GM18858 (cell line): ENCODE results near the gene CCDC122.
"Not testable (repeated sequence)": the region's sequence is repeated elsewhere in the genome, so short reads cannot be mapped to it uniquely, and the experiment has no call there.

Source experiments
- ATAC-seq: cut with Tn5 transposase; IDR thresholded peaks from one replicate; pipeline ENCODE4 v1.9.1; 2021; ENCODE audit not compliant: unreplicated experiment

Gene CCDC122

DNA sequence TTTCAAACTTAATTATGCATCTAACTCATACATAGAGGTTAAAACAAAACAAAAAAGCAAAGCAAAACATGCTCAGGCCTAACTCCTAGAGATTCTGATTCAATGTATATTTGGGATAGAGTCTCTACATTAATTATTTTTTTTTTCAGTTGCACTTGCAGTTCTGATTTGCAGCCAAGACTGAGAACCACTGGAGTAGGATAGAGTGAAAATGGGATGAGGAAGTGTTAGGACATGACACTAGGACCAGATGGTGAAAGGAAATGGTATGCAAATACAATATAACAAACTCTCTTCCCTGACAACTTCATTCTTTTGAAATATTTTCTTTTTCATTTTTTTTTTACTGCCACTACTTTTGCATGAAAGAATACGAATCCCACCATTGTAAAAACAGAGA is 1.8 kb downstream of the CCDC122 start:
- ATAC-seq, result no peak

GRCh38 chr13:43877326-43877725 is 2.2 kb downstream of the CCDC122 start:
- no peak for ATAC-seq

DNA sequence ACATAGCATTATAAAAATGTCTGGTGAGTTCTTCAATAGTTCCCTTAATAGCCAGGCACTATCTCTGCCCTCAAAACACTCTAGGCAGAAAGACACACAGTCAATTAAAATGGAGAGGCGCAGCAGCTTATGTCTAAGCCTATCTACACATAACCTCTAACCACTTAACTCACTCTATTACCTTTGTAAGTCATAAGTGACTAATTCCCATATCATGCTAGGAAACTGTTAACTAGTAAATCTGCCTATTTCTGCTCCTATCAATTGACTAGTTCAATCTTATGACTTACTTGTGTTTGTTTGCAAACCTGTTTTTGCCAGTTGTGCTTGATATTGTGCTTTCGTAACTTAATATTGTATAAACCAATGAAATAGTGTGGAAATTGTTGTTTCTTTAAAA is 3.2 kb downstream of the CCDC122 start:
- no peak for ATAC-seq

DNA sequence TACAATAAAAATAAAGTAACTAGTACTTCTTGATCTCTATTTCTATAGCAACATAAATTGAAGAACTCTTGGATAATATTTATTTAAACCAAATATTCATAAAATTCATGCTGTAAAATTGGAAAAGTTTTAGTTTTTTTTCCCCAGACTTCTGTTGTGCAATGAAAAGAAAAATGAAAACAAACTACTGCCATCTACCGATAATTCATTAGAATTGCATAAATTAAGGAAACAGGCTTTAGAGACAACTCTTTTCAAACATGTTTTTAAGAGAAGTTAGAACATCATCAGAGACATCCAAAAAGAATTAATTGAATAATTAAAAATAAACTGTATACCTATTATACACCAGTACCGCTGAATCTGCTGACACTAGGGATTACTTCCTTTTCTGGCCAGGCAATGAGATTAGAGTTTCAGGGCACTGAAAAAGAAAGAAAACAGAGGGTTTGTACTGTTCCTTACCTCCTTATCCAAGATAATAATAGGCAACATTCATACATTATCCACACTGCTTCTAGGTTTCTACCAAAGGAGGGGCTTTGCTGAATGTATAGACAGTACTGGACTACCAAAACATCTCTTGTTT is 4.9 kb downstream of the CCDC122 start:
- ATAC-seq, result no peak

- ATAC-seq, result no peak
Measured at GRCh38 chr13:43872181-43872580, 7.4 kb downstream of the CCDC122 start.

DNA sequence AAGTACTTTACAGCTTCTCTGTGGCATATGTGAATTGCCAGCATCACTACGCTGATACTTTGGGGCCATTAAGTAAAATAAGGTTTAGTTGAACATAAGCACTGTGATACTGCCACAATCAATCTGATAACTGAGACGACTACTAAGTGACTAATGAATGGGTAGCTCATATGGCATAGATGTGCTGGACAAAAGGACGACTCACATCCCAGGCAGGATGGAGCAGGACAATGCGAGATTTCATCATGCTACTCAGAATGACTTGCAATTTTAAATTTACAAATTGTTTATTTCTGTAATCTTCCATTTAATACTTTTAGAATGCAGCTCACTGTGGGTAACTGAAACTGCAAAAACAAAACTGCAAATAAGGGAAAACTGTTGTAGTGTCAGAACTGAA is 13.6 kb downstream of the CCDC122 start:
- ATAC-seq, result no peak

GRCh38 chr13:43864921-43865320 is 14.6 kb downstream of the CCDC122 start:
- no peak for ATAC-seq

GRCh38 chr13:43861863-43862262 is 17.7 kb downstream of the CCDC122 start:
- ATAC-seq, result no peak

GRCh38 chr13:43852923-43853404 is 26.6 kb downstream of the CCDC122 start:
- no peak for ATAC-seq

GRCh38 chr13:43850873-43851272 is 28.7 kb downstream of the CCDC122 start:
- no peak for ATAC-seq

GRCh38 chr13:43848001-43848649 is 31.4 kb downstream of the CCDC122 start:
- no peak for ATAC-seq

DNA sequence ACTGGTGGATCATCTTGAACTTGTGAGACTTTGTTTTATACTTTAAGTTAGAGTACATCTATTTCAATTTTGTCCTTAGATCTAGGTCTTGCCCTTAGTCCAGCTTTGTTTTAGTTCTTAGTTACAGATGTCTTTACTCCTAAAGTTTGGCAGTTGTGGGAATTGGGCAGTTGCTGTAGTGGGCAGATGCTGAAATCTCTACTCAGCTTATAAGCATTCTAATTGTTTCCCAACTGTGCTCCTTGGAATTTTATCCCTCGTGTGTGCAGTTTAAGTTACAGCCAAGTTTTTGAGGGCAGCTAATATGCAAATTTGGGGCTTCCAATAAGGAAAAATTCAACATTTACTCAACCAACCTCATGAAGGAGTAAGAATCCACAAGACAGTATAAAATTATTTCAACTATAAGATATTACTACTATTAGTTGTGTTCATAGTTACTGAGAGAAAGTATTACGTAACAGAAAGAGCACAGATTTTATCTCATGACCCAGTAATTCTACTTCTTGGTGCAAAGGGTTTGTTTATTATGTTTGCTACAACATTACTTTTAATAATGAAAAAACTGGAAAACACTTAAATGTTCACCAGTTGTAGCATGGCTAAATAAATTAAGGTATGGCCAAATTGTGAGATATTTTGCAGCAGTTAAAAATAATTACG is 32.9 kb downstream of the CCDC122 start:
- no peak for ATAC-seq

DNA sequence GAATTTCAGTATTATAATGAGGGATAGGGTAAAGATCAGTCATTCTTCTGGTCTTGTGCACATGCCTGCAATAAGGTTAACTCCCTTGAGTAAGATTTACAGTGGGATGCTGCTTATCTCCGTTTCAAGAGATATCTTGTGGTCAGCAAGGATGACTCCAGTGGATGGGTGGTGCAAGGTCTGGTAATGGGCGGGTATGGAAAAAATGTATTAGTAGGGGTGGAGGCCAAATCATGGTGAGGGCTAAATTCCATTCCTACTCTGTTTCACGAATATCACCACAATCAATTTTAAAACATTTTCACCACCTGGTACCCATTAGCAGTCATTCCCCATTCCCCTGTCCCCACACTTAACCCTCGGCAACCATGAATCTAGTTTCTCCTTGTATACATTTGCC is 40.6 kb downstream of the CCDC122 start:
- no peak for ATAC-seq

DNA sequence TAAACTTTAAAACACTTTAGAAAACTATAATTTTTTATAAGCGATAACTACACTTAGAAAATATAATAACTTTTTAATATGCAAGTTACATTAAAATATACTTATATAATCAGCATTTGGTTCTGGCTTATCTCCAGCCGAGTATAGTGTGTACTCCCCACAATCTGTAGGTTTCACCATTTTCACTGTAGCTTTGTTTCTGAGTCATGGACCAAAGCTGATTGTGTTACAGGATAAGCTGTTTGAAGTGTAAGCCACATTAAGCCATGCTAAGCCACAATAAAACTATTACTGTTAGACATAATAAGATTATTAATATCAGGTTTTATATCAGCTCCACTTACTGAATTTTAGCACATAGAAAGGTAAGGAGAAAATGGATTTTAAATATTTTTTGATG is 43.8 kb downstream of the CCDC122 start:
- ATAC-seq, result no peak

- ATAC-seq, result no peak
Measured at GRCh38 chr13:43831088-43831487, 48.5 kb downstream of the CCDC122 start.

GRCh38 chr13:43830497-43830881 is 49.1 kb downstream of the CCDC122 start:
- no peak for ATAC-seq

DNA sequence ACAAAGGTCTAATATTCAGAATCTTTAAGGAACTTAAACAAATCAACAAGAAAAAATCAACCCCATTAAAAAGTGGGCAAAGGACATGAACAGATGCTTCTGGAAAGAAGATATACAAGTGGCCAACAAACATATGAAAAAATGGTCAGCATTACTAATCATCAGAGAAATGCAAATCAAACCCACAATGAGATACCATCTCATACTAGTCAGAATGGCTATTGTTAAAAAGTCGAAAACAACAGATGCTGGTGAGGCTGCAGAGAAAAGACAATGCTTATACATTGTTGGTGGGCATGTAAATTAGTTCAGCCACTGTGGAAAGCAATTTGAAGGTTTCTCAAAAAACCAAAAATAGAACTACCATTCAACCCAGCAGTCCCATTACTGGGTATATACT is 54.9 kb downstream of the CCDC122 start:
- not testable (repeated sequence) for ATAC-seq

GRCh38 chr13:43822969-43823368 is 56.6 kb downstream of the CCDC122 start:
- ATAC-seq, result no peak

DNA sequence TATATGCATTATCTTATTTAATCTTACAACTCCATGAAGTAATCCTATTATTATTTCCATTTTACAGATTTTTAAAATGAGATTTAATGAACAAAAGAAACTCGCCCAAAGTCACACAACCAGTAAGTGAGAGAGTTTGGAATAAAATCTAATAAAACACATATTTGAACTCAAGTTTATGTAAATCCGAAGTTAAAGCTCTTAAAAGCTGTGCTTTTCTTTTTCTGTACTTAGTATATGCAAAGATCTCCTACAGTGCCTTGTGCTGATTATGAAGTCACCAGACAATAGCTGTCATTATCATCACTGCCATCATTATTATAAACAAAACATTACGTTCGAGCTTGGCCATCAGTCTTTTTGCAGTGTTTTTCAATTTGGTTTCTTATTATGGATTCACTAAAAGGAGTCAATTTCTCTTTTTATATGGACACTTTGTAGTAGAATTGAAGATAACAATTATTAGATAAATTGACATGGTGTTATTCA is 63.1 kb downstream of the CCDC122 start:
- ATAC-seq, result no peak

- no peak for ATAC-seq
Measured at GRCh38 chr13:43815204-43815603, 64.3 kb downstream of the CCDC122 start.

DNA sequence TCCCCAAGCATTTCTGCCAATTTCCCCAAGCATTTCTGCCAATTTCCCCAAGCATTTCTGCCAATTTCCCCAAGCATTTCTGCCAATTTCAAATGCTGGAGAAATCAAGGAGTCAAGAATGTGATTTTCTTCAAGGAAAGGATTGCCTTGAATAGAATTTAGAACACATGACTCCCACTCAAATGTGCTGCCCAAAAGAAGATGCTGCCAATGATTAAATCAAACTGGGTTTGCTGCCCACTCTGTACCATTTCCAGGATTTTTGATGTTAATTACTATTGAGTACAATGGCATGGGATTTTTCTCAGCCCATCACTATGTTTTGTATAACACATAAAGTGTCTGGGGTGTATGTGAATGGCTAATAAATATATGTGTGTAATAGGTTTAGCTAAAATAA is 70.9 kb downstream of the CCDC122 start:
- no peak for ATAC-seq

- no peak for ATAC-seq
Measured at GRCh38 chr13:43805681-43806128, 73.8 kb downstream of the CCDC122 start.
